Chondrocyte (in vitro differentiated cells): ENCODE results near the gene NOCT. TPM values are rescaled to one million over a fixed set of nuclear protein-coding genes. Genes with fewer than 3 reads are reported as not detected.
A peak's percentile ranks its signal among the peaks of the same experiment; 100 is the strongest.

ENCODE experiments used
- DNase-seq: peaks from one replicate; pipeline ENCODE4 v3.0.0; 2021; ENCODE audit warnings: mixed read lengths, low spot score
- H3K27ac Mint-ChIP-seq: one replicate; pipeline ENCODE4 v1.8.0; 2021; ENCODE audit warnings: mild to moderate bottlenecking, moderate library complexity, mixed read lengths; ENCODE audit not compliant: unreplicated experiment
- H3K27me3 Mint-ChIP-seq: 2 replicates; pipeline ENCODE4 v1.8.0; 2021; ENCODE audit warnings: low read depth, mixed read lengths
- H3K36me3 Mint-ChIP-seq: 2 replicates; pipeline ENCODE4 v1.8.0; 2021; ENCODE audit warnings: low read depth, mixed read lengths
- H3K4me1 Mint-ChIP-seq: 2 replicates; pipeline ENCODE4 v1.8.0; 2021; ENCODE audit warnings: low read depth, mild to moderate bottlenecking, mixed read lengths
- H3K4me3 Mint-ChIP-seq: one replicate; pipeline ENCODE4 v1.8.0; 2021; ENCODE audit warnings: mild to moderate bottlenecking, moderate library complexity, mixed read lengths; ENCODE audit not compliant: unreplicated experiment
- H3K9me3 Mint-ChIP-seq: 2 replicates; pipeline ENCODE4 v1.8.0; 2021; ENCODE audit warnings: low read depth, mixed read lengths
- CTCF ChIP-seq: fragments of 200-600 bp; sonication (generic); IDR thresholded peaks from 2 replicates; pipeline ENCODE4 v1.5.0; 2021; ENCODE audit warnings: antibody characterized with exemption, mild to moderate bottlenecking, moderate library complexity
- total RNA-seq: library from RNA; stranded (reverse); gene quantifications from 3 replicates; pipeline ENCODE4 v1.2.1, GENCODE V29; 2021

The NOCT gene
- total RNA-seq, 1 donor from 2014 or later, result 31.6 TPM

GRCh38 chr4:139035650-139036049, 20.1 kb downstream of the NOCT start:
- no peaks in the 10 kb centered on the region for H3K27me3 Mint-ChIP-seq
- no peak for DNase-seq
- TF ChIP-seq CTCF, result no peak
- H3K27ac Mint-ChIP-seq, result peak overlapping the region; percentile 39
- peaks cover 53% of the 10 kb centered on the region for H3K4me1 Mint-ChIP-seq
- H3K4me3 Mint-ChIP-seq, result no peak overlapping the region
- no peaks in the 10 kb centered on the region for H3K9me3 Mint-ChIP-seq
- peaks cover 6% of the 10 kb centered on the region for H3K36me3 Mint-ChIP-seq

GRCh38 chr4:139036885-139037284, 21.3 kb downstream of the NOCT start:
- H3K9me3 Mint-ChIP-seq, result no peaks in the 10 kb centered on the region
- no peak for TF ChIP-seq CTCF
- no peak for DNase-seq
- H3K36me3 Mint-ChIP-seq, result peaks cover 6% of the 10 kb centered on the region
- H3K27me3 Mint-ChIP-seq, result no peaks in the 10 kb centered on the region
- H3K4me3 Mint-ChIP-seq, result no peak overlapping the region
- H3K27ac Mint-ChIP-seq, result no peak overlapping the region
- peaks cover 49% of the 10 kb centered on the region for H3K4me1 Mint-ChIP-seq

- no peaks in the 10 kb centered on the region for H3K9me3 Mint-ChIP-seq
Measured at GRCh38 chr4:139038874-139039443, 23.4 kb downstream of the NOCT start.

GRCh38 chr4:139042981-139043460, 27.4 kb downstream of the NOCT start:
- H3K4me1 Mint-ChIP-seq, result peaks cover 18% of the 10 kb centered on the region
- peaks cover 19% of the 10 kb centered on the region for H3K36me3 Mint-ChIP-seq
- no peaks in the 10 kb centered on the region for H3K27me3 Mint-ChIP-seq
- H3K27ac Mint-ChIP-seq, result peak overlapping the region; percentile 59
- H3K4me3 Mint-ChIP-seq, result no peak overlapping the region
- DNase-seq, result no peak
- no peaks in the 10 kb centered on the region for H3K9me3 Mint-ChIP-seq
- no peak for TF ChIP-seq CTCF

More at GRCh38 chr4:139038874-139039443, 23.4 kb downstream of the NOCT start:
- no peak overlapping the region for H3K4me3 Mint-ChIP-seq
- H3K27ac Mint-ChIP-seq, result peak overlapping the region; percentile 61
- H3K27me3 Mint-ChIP-seq, result no peaks in the 10 kb centered on the region
- TF ChIP-seq CTCF, result no peak
- peaks cover 49% of the 10 kb centered on the region for H3K4me1 Mint-ChIP-seq
- H3K36me3 Mint-ChIP-seq, result peaks cover 12% of the 10 kb centered on the region
- DNase-seq, result no peak

GRCh38 chr4:139044291-139044690, 28.7 kb downstream of the NOCT start:
- Mint-ChIP-seq H3K4me1 (peaks cover 20% of the 10 kb centered on the region), H3K9me3 (no peaks in the 10 kb centered on the region), H3K36me3 (peaks cover 23% of the 10 kb centered on the region), H3K4me3 (no peak overlapping the region), H3K27me3 (no peaks in the 10 kb centered on the region), H3K27ac (no peak overlapping the region)
- DNase-seq, result no peak
- no peak for TF ChIP-seq CTCF
